HG02981 (cell line): ENCODE data around the gene ZNF618.

Source experiments
- ATAC-seq: cut with Tn5 transposase; IDR thresholded peaks from one replicate; pipeline ENCODE4 v1.9.1; 2021; ENCODE audit warnings: mild to moderate bottlenecking, moderate library complexity; ENCODE audit not compliant: unreplicated experiment

The ZNF618 gene

GRCh38 chr9:113882181-113882580, 6.1 kb downstream of the ZNF618 start:
- no peak for ATAC-seq

- ATAC-seq: no peak
Measured at GRCh38 chr9:113882636-113883164, 6.6 kb downstream of the ZNF618 start.

GRCh38 chr9:113885183-113886025, 9.3 kb downstream of the ZNF618 start:
- no peak for ATAC-seq

GRCh38 chr9:113886026-113886369, 9.9 kb downstream of the ZNF618 start:
- ATAC-seq: no peak

- ATAC-seq: no peak
Measured at GRCh38 chr9:113886466-113886865, 10.4 kb downstream of the ZNF618 start.

GRCh38 chr9:113886933-113887332, 10.8 kb downstream of the ZNF618 start:
- no peak for ATAC-seq

GRCh38 chr9:113887436-113887835, 11.3 kb downstream of the ZNF618 start:
- no peak for ATAC-seq

GRCh38 chr9:113888336-113888735, 12.2 kb downstream of the ZNF618 start:
- no peak for ATAC-seq

GRCh38 chr9:113888976-113889375, 12.9 kb downstream of the ZNF618 start:
- ATAC-seq: no peak

- ATAC-seq: no peak
Measured at GRCh38 chr9:113890704-113891103, 14.6 kb downstream of the ZNF618 start.

GRCh38 chr9:113892861-113893491, 16.9 kb downstream of the ZNF618 start:
- ATAC-seq: no peak

- ATAC-seq: no peak
Measured at GRCh38 chr9:113894166-113894565, 18.1 kb downstream of the ZNF618 start.

GRCh38 chr9:113895526-113895925, 19.4 kb downstream of the ZNF618 start:
- no peak for ATAC-seq

GRCh38 chr9:113896713-113897112, 20.6 kb downstream of the ZNF618 start:
- ATAC-seq: no peak

GRCh38 chr9:113898151-113898550, 22.0 kb downstream of the ZNF618 start:
- ATAC-seq: no peak

- no peak for ATAC-seq
Measured at GRCh38 chr9:113898596-113898995, 22.5 kb downstream of the ZNF618 start.

- ATAC-seq: no peak
Measured at GRCh38 chr9:113899205-113899604, 23.1 kb downstream of the ZNF618 start.

GRCh38 chr9:113901221-113901688, 25.1 kb downstream of the ZNF618 start:
- no peak for ATAC-seq

GRCh38 chr9:113903514-113904077, 27.5 kb downstream of the ZNF618 start:
- no peak for ATAC-seq

GRCh38 chr9:113906411-113907110, 30.5 kb downstream of the ZNF618 start:
- no peak for ATAC-seq

- ATAC-seq: no peak
Measured at GRCh38 chr9:113907282-113907681, 31.2 kb downstream of the ZNF618 start.
